HG03575 (cell line): Measurements from ENCODE around the gene FGF6.

Source experiments
- ATAC-seq: cut with Tn5 transposase; IDR thresholded peaks from one replicate; pipeline ENCODE4 v1.9.1; 2021; ENCODE audit not compliant: unreplicated experiment, insufficient number of reproducible peaks, low FRiP score; ENCODE audit errors: extremely low read depth

Gene FGF6

GRCh38 chr12:4448943-4449850 lies 3.6 kb upstream of the FGF6 start:
- ATAC-seq: no peak

- no peak for ATAC-seq
Observed at GRCh38 chr12:4448371-4448940, 2.8 kb upstream of the FGF6 start.

- no peak for ATAC-seq
Observed at GRCh38 chr12:4447151-4447550, 1.5 kb upstream of the FGF6 start.

GRCh38 chr12:4446335-4446734 lies 720 bp upstream of the FGF6 start:
- no peak for ATAC-seq

GRCh38 chr12:4444031-4444430 lies 1.6 kb downstream of the FGF6 start:
- ATAC-seq: no peak

GRCh38 chr12:4443616-4444015 lies 2.0 kb downstream of the FGF6 start:
- ATAC-seq: no peak

GRCh38 chr12:4441355-4442335 lies 4.0 kb downstream of the FGF6 start:
- no peak for ATAC-seq

GRCh38 chr12:4440187-4440941 lies 5.3 kb downstream of the FGF6 start:
- ATAC-seq: no peak

GRCh38 chr12:4439736-4440135 lies 5.9 kb downstream of the FGF6 start:
- ATAC-seq: no peak

- ATAC-seq: no peak
Observed at GRCh38 chr12:4438834-4439596, 6.6 kb downstream of the FGF6 start.

GRCh38 chr12:4435537-4435936 lies 10.1 kb downstream of the FGF6 start:
- ATAC-seq: no peak

GRCh38 chr12:4434706-4435425 lies 10.7 kb downstream of the FGF6 start:
- no peak for ATAC-seq

GRCh38 chr12:4434301-4434700 lies 11.3 kb downstream of the FGF6 start:
- no peak for ATAC-seq

GRCh38 chr12:4433745-4434058 lies 11.9 kb downstream of the FGF6 start:
- ATAC-seq: no peak

- no peak for ATAC-seq
Observed at GRCh38 chr12:4432878-4433744, 12.5 kb downstream of the FGF6 start.

- ATAC-seq: no peak
Observed at GRCh38 chr12:4431866-4432265, 13.7 kb downstream of the FGF6 start.

- ATAC-seq: no peak
Observed at GRCh38 chr12:4431436-4431835, 14.2 kb downstream of the FGF6 start.
